ENCODE data around the gene SRPK2.

SRPK2 gene

DNA sequence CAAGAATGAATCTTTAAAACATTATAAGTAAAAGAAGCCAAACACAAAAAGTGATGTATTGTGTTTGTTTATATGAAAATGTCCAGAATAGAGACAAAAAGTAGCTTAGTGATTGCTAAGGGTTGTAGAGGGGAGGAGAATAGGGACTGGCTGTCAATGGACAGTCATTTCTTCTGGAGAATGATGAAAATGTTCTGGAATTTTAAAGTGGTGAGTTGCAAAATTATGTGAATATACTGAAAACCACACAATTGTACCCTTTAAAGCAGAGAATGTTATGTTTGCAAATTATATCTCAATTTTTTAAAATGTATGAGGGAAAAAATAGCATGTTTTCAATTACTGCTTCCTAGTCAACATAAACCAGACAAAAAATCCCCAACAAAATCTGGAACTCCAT lies 200.5 kb downstream of the SRPK2 start:
- TF ChIP-seq CTCF (IDR thresholded peaks at IDR 0.05), result no peak

DNA sequence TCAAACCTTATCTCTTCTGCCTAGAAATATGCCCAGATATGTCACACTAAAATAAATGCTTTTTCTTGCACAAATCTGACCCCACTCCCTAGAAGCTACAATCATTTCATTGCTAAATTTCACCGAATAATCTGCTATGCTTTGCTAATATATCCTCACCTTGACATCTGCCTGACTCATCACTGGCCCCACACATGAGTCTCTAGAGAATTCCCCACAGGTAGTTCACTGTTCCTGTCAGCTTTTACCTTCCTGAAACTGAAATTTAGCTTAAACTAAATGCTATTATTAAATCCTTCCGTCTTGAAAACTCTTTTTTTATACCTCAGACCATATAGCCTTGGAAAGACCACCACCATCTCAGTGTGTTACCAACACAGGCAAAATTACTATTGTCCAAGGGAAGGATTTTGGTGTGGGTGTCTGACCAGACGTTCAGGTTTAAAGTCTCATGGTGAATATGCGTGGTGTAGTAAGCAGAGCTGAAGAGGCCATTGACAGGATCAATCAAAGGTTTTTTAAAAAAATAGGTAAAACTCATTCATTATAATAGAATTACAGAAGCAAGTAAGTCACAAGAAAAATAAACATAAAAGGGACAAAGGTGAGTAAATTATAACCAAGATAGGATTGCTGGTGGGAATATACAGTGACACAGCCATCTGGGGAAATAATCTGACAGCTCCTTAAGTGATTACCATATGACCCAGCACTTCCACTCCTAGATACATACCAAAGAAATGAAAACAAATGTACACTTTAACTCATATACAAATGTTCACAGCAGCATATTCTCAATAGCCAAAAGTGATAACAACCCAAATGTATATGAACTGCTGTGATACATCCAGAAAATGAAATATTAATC lies 201.2 kb downstream of the SRPK2 start:
- H3K4me3 ChIP-seq, result no peak overlapping the region
- no peak for TF ChIP-seq CTCF (IDR thresholded peaks at IDR 0.05)
- DNase-seq (ENCODE audit: low spot score), result no peak
- H3K27ac ChIP-seq, result no peak overlapping the region

More for the DNA sequence above, 200.5 kb downstream of the SRPK2 start:
- no peak overlapping the region for H3K4me3 ChIP-seq
- H3K27ac ChIP-seq, result no peak overlapping the region
- DNase-seq (ENCODE audit: low spot score), result no peak

GRCh38 chr7:105185290-105186010 lies 203.3 kb downstream of the SRPK2 start:
- Histone ChIP-seq H3K4me3 (no peak overlapping the region), H3K27ac (no peak overlapping the region)
- DNase-seq (ENCODE audit: low spot score), result no peak
- no peak for TF ChIP-seq CTCF (IDR thresholded peaks at IDR 0.05)

GRCh38 chr7:105180002-105180401 lies 208.7 kb downstream of the SRPK2 start:
- TF ChIP-seq CTCF (IDR thresholded peaks at IDR 0.05), result no peak
- Histone ChIP-seq H3K27ac (no peak overlapping the region), H3K4me3 (no peak overlapping the region)
- DNase-seq (ENCODE audit: low spot score), result no peak

GRCh38 chr7:105178928-105179541 lies 209.7 kb downstream of the SRPK2 start:
- Histone ChIP-seq H3K4me3 (no peak overlapping the region), H3K27ac (no peak overlapping the region)
- TF ChIP-seq CTCF (IDR thresholded peaks at IDR 0.05), result no peak
- no peak for DNase-seq (ENCODE audit: low spot score)

DNA sequence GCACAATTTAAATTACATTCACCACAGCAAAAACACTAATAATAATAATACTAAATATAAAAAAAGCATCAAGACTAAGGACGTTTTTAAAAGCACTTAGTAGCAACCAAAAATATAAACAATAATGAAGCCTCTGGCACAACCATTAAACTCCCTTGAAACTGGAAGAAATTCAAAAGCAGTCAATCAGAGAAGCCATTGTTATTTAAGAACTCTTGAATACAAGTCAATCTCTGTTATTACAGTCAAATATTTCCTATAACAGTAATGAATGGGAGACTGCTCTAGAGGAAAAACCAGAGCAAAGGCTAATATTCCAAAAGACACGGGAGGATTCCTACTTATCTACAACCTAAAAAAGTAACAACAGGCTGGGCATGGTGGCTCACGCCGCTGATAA lies 210.5 kb downstream of the SRPK2 start:
- H3K4me3 ChIP-seq, result no peak overlapping the region
- no peak overlapping the region for H3K27ac ChIP-seq
- TF ChIP-seq CTCF (IDR thresholded peaks at IDR 0.05), result no peak
- no peak for DNase-seq (ENCODE audit: low spot score)

Data from coronary artery (tissue), 2 donors.